GM18507 (cell line): ENCODE measurements around the gene CACNA1E.

Experiments used
- DNase-seq: peaks from one replicate; pipeline ENCODE4 v3.0.0; 2011; ENCODE audit warnings: low read depth; ENCODE audit not compliant: insufficient read length; ENCODE audit errors: extremely low spot score
- FAIRE-seq: peaks from 2 replicates; lab custom pipeline; 2011; peaks lifted over from hg19 to GRCh38; lab: Jason Lieb, UNC

The CACNA1E gene

DNA sequence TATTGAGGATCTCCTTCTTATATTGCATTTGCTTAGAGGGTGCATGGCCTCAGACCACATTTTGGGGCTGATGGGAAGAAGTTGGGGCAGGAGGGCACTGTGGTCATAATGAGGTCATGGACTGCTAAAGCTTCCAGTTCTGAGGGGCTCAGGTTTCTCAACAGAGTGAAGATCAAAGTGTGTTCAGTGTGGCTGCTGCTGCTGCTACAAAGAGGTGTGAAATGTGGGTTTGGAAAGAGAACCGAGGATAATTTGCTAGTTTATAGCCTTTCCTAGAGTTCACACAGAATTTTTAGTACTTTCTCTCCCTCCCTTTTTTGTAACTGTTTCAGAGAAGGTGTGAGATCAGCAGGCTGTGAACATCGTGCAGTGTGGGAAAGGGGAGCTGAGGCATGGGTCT is 73.3 kb downstream of the CACNA1E start:
- FAIRE-seq, result no peak

GRCh38 chr1:181557313-181557712 is 74.0 kb downstream of the CACNA1E start:
- no peak for FAIRE-seq
- DNase-seq, result no peak

More for the DNA sequence above, 73.3 kb downstream of the CACNA1E start:
- DNase-seq, result no peak

DNA sequence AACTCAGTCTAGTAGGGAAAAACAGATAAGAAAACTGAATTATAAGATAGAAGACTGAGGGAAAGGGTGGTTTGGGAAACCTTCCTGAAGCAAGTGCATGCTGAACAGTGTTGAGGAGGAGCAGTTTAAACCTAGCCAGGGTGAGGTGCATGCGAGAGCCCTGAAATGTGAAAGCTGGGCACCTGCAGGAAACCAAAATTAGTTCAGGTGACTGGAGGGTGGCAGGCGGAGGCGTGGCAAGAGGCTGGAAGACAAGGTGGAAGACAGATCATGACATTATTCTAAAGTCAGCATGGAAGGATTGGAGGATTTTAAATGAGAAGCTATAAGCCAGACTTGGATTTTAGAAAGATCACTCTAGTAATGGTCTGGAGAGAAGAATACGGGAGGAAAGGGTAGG is 75.1 kb downstream of the CACNA1E start:
- DNase-seq (no peak), FAIRE-seq (no peak)

- DNase-seq (no peak), FAIRE-seq (no peak)
These were observed 75.8 kb downstream of the CACNA1E start for GRCh38 chr1:181559142-181559541.

DNA sequence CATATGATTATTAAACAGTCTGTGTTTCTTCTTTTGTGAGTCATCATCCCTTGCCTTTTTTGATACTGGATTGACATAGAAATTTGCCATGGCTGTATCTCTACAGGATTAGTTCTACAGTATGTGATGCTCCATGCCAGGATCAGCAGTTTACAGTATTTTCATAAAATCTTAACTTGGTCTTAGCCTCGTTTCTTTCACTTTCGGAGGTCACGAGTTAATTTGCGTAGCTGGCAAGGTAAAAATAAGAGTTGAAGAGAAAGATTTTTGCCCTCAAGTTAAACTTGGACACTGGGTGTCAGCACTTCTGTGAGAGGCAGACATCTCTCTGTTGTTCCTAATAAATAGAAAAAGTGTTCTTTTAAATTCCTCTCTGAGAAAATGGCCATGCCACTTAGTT is 79.1 kb downstream of the CACNA1E start:
- FAIRE-seq (no peak), DNase-seq (no peak)

- FAIRE-seq, result no peak
These were observed 85.4 kb downstream of the CACNA1E start for GRCh38 chr1:181568736-181569135.

DNA sequence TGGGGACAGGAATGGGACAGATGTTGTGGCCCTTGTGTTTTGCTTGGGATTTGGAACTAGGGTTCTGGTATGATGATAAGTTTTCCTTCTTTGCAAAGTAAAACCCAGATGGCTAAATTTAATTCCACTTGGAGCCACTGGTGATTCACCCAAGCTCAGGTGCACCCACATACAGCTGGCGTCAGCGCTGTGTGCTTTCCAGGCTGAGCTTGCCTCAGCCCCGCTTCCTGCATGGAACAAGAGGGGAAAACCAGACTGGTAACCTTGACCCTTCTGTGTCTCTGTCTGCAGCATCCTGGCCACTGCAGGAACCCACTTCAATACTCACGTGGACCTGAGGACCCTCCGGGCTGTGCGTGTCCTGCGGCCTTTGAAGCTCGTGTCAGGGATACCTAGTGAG is 94.2 kb downstream of the CACNA1E start:
- DNase-seq (no peak), FAIRE-seq (no peak)

More at GRCh38 chr1:181568736-181569135, 85.4 kb downstream of the CACNA1E start:
- no peak for DNase-seq

GRCh38 chr1:181583598-181583997 is 100.3 kb downstream of the CACNA1E start:
- DNase-seq (no peak), FAIRE-seq (no peak)

DNA sequence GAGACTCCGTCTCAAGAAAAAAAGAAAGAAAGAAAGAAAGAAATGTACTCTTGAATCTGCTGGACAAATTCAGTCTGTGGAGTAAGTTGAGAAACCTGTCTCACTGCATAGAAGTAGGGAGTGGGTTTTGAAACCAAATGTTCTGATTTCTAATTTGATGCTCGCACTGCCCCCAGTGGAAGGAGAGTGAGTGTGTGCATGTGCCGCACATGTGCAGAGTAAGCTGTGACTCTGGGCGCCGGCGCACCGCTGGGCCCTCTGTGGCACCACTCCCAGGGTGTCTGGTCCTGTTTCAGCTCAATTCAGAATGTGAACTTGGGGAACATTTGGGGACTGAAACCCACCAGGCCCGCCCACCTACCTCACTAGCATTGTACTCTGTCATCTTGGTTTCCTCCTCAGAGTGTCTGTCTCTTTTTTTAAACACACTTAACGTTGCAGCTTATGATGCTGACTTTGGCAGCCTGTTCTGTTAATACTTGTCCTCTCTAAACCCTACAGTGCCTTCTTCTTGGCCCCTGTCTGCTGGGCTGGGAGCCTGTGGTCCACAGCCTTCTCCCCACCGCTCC is 104.6 kb downstream of the CACNA1E start:
- DNase-seq (peak; percentile 2), FAIRE-seq (no peak)

DNA sequence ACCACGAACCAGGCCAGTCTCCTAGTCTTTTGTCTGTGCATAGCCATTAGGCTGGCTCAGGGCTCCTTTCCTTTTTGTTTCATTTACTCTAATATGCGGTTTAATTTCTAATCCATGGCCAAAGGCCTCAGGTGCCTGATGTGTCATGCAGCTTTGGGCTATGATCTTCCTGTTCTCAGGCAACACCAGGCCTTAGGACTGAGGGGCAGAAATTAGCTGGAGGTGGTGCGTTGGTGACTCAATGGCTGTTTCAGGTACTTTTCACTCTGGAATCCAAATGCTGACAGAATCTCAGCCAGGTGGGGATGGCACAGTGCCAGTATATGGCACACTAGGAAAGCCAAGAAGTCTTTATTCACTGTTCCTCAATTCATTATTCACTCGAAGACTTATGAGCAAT is 105.3 kb downstream of the CACNA1E start:
- no peak for DNase-seq
- FAIRE-seq, result no peak

DNA sequence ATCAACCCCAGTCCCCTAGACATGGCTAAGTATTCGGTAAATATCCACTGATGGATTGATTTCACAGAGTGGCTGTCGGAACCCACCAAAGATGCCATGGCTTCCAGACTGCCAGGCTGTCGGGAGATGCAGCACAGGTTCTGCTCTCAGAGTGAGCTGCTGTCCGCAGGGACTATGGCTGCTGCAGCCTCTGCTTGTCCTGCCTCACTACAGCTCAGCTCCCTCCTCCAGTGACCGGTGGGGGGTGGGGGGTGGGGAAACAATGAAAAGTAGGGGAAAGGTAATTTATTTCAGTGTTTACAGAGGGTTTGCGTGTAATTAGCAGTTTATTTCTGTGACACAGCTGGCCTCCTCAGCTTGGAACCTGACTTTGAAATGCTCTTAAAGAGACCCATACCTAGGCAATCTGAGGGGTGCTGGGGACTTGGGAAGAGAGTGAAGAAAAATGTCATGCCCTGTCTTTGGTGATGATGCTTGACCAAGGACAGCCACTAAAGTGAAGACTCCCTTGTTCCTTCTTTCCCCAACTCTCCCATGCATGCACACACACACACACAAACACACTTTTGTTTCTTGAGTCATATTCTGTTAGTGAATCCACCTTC is 109.0 kb downstream of the CACNA1E start:
- DNase-seq (no peak), FAIRE-seq (no peak)

DNA sequence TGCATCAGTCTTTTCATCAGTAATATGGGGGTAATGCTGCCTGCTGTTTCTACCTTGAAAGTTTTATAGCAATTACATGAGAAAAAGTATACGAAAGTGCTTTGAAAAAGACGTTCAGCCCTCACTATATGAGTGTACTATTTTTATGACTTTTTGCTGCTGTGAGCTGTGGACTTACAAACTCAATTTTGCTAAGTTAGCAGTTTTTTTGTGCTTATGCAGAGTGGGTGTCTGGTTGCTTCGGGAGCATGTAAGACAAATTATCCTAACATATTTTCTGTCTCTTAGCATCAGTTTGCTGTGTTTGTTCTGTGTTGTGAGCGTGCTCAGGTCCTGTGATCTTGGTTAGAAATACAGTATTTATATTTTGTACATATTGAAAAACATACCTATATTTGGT is 109.7 kb downstream of the CACNA1E start:
- FAIRE-seq (no peak), DNase-seq (no peak)

DNA sequence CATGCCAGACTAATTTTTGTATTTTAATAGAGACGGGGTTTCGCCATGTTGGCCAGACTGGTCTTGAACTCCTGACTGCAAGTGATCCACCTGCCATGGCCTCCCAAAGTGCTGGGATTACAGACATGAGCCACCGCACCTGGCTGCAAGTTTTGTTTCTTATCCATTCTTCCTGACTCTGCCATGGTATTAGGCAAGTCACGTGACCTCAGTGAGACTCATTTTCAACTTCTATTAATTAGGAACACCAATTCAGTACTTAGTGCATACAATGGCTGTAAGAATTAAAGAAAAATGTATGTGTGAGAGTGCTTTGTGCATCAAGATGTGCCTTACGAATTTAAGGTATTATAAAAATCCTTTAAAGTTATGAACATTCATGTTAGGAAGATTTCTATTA is 111.2 kb downstream of the CACNA1E start:
- DNase-seq (no peak), FAIRE-seq (no peak)

DNA sequence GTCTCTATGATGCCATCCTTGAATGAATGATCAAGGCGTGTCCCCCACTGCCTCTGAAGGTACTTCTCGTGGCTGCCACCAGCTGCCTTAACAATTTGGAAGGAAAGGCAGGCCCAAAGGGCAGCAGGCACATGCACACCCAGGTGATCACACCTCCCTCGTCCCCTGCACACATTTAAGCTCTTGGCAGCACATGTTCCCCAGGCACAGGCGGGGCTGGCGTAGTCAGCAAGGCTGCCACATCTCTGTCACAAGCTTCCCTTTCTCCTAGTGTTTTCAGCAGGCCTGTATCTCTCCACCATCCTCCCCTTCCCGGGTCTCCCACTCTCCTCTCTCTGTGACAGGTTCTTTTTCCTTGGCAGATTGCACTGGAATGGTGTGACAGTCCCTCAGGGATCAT is 111.9 kb downstream of the CACNA1E start:
- no peak for DNase-seq
- no peak for FAIRE-seq

DNA sequence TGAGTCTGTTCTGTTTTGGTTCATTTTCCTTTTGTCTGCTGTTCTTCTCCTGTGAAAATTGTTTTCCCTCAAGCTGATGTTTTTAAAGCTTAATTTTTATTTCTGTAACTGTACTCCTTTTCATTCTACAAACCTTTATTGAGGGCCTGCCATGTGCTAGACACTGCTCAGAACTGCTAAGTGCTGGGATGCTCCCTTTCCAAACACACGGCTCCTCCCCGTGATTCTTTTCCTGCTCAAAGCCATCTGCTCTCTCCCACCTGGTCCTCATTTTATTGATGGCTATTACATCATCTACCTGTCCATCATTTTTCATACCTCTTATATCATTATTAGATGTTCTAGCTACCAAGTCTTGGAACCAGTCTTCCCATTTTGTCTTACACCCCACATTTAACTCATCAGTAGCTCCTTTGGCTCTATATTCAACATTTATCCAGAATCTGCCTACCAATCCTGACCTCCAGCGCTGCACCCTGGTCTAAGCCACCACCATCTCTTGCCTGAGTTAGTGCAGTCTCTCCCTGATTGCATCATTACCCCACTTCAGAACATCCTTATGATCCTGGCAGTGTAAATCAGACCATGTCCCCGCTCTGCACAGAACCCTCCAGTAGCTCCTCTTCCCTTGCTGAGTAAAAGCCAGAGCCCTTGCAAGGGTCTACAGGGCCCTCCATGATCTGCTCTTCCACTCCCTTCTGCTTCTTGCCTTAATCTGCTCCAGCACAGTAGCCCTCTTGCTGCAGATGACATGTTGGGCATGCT is 118.1 kb downstream of the CACNA1E start:
- FAIRE-seq, result no peak
- DNase-seq, result no peak

- FAIRE-seq, result no peak
These were observed 120.6 kb downstream of the CACNA1E start for GRCh38 chr1:181603735-181604410.

DNA sequence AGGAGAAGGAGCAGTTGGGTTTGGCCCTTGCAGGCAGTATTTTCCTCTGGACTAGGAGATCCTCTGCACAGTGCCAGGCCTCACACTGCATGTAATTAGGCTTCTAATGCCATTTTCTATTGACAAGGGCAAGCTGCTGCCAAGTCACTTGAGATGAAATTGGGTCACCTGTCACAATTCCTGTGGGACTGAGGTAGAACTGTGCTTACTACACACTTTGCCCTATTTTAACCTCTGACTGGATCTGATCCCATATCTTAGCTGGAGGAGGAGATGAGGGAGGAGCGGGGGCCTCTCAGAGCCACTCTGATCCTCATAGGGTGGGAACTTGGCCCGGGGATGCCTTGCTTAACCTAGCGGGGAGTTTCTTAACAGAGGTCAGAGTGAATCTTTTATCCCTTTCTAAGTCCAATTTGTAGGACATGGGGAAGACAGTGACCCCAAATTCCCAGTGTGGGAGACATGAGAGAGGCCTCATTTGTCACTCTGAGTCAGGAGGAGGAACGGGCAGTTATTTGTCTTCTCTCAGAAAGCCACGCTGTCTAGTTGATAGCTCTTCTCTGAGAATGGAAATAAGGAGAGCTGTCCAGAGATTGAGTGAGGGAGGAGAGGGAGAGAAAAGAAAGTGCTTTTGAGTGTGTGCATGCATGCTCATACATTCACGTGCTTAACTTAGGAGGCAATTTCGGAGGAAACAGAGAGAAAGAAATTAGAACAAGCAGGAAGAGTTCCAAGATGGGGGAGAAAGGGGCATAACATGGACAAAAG is 121.3 kb downstream of the CACNA1E start:
- FAIRE-seq, result no peak
- no peak for DNase-seq

More at GRCh38 chr1:181603735-181604410, 120.6 kb downstream of the CACNA1E start:
- no peak for DNase-seq

- no peak for FAIRE-seq
- DNase-seq, result no peak
These were observed 124.2 kb downstream of the CACNA1E start for GRCh38 chr1:181607524-181607923.

- FAIRE-seq, result no peak
- no peak for DNase-seq
These were observed 125.1 kb downstream of the CACNA1E start for GRCh38 chr1:181608386-181608785.

DNA sequence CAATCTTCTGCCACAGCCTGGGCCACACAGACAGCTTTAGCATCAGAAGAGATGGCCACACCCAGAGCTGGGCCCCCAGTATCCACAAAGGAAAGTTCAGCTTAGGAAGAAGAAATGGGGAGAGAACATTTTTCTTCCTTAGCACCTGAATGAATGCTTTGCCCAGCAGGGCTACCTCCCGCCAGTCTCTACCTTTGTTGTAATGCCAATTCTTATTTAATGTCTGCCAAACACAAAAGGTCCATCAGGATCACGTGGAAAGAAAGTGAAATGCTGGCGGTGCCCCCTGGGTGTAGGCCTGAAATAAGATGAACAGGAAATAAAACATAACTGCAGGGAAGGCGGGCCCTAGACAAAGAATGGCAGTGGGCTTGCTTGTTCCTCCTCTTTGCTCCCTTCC is 125.6 kb downstream of the CACNA1E start:
- DNase-seq (no peak), FAIRE-seq (no peak)
